GM21529 (cell line): ENCODE data around the gene EPHA5.

Experiments
- ATAC-seq: cut with Tn5 transposase; IDR thresholded peaks from one replicate; pipeline ENCODE4 v1.9.1; 2021; ENCODE audit not compliant: unreplicated experiment

EPHA5 gene

GRCh38 chr4:65508168-65508567 lies 162.1 kb downstream of the EPHA5 start:
- ATAC-seq = no peak

GRCh38 chr4:65502131-65502701 lies 168.1 kb downstream of the EPHA5 start:
- ATAC-seq = no peak

GRCh38 chr4:65498606-65499005 lies 171.7 kb downstream of the EPHA5 start:
- ATAC-seq = no peak

- no peak for ATAC-seq
Observed at GRCh38 chr4:65495439-65495838, 174.8 kb downstream of the EPHA5 start.

- ATAC-seq = no peak
Observed at GRCh38 chr4:65482410-65482809, 187.9 kb downstream of the EPHA5 start.

- ATAC-seq = no peak
Observed at GRCh38 chr4:65472531-65472930, 197.8 kb downstream of the EPHA5 start.

- ATAC-seq = no peak
Observed at GRCh38 chr4:65467068-65467680, 203.1 kb downstream of the EPHA5 start.

GRCh38 chr4:65461781-65462180 lies 208.5 kb downstream of the EPHA5 start:
- no peak for ATAC-seq

GRCh38 chr4:65457011-65457410 lies 213.3 kb downstream of the EPHA5 start:
- ATAC-seq = no peak

- ATAC-seq = no peak
Observed at GRCh38 chr4:65456579-65456978, 213.7 kb downstream of the EPHA5 start.

- no peak for ATAC-seq
Observed at GRCh38 chr4:65453398-65453797, 216.9 kb downstream of the EPHA5 start.

- no peak for ATAC-seq
Observed at GRCh38 chr4:65450899-65451298, 219.4 kb downstream of the EPHA5 start.

- ATAC-seq = no peak
Observed at GRCh38 chr4:65437102-65437501, 233.2 kb downstream of the EPHA5 start.

GRCh38 chr4:65422109-65422508 lies 248.2 kb downstream of the EPHA5 start:
- ATAC-seq = no peak

GRCh38 chr4:65420036-65420435 lies 250.3 kb downstream of the EPHA5 start:
- no peak for ATAC-seq

GRCh38 chr4:65416891-65417290 lies 253.4 kb downstream of the EPHA5 start:
- no peak for ATAC-seq

- no peak for ATAC-seq
Observed at GRCh38 chr4:65407483-65407882, 262.8 kb downstream of the EPHA5 start.

- no peak for ATAC-seq
Observed at GRCh38 chr4:65401083-65401482, 269.2 kb downstream of the EPHA5 start.

- ATAC-seq = no peak
Observed at GRCh38 chr4:65399084-65399483, 271.2 kb downstream of the EPHA5 start.

- no peak for ATAC-seq
Observed at GRCh38 chr4:65393078-65393477, 277.2 kb downstream of the EPHA5 start.

GRCh38 chr4:65392488-65392887 lies 277.8 kb downstream of the EPHA5 start:
- no peak for ATAC-seq

- ATAC-seq = no peak
Observed at GRCh38 chr4:65391814-65392213, 278.5 kb downstream of the EPHA5 start.

GRCh38 chr4:65391382-65391781 lies 278.9 kb downstream of the EPHA5 start:
- no peak for ATAC-seq
